HK-2 (cell line): Measurements from ENCODE around the gene FRMD5.
"Not testable (repeated sequence)": the region's sequence is repeated elsewhere in the genome, so short reads cannot be mapped to it uniquely, and the experiment has no call there.

ENCODE experiments used
- DNase-seq: peaks from one replicate; pipeline ENCODE4 v3.0.0-alpha.2; 2018; ENCODE audit not compliant: unreplicated experiment

The FRMD5 gene

DNA sequence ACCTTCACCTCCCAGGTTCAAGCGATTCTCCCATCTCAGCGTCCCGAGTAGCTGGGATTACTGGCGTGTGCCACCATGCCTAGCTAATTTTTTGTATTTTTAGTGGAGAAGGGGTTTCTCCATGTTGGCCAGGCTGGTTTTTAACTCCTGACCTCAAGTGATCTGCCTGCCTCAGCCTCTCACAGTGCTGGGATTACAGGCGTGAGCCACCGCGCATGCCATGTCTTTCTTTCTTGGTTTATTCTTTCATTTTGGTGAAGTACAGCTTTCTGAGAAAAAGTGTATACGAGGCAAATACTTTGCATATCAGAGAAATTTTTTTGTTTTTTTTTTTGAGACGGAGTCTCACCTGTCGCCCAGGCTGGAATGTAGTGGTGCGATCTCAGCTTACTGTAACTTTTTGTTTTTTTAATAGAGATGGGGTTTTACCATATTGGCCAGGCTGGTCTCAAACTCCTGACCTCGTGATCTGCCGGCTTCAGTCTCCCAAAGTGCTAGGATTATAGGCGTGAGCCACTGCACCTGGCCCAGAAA lies 363.5 kb downstream of the FRMD5 start:
- DNase-seq = not testable (repeated sequence)

DNA sequence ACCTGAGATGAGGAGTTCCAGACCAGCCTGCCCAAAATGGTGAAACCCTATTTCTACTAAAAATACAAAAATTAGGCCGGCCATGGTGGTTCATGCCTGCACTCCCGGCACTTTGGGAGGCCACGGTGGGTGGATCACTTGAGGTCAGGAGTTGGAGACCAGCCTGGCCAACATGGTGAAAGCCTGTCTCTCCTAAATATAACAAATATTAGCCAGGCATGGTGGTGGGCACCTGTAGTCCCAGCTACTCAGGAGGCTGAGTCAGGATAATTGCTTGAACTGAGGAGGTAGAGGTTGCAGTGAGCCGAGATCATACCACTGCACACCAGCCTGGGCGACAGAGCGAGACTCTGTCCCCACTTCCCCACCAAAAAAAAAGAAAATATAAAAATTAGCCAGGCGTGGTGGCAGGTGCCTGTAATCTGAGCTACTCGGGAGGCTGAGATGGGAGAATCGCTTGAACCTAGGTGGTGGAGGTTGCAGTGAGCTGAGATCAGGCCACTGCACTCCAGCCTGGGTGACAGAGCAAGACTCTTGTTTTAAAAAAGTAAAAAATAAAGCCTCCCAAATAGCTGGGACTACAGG lies 364.3 kb downstream of the FRMD5 start:
- DNase-seq = not testable (repeated sequence)

DNA sequence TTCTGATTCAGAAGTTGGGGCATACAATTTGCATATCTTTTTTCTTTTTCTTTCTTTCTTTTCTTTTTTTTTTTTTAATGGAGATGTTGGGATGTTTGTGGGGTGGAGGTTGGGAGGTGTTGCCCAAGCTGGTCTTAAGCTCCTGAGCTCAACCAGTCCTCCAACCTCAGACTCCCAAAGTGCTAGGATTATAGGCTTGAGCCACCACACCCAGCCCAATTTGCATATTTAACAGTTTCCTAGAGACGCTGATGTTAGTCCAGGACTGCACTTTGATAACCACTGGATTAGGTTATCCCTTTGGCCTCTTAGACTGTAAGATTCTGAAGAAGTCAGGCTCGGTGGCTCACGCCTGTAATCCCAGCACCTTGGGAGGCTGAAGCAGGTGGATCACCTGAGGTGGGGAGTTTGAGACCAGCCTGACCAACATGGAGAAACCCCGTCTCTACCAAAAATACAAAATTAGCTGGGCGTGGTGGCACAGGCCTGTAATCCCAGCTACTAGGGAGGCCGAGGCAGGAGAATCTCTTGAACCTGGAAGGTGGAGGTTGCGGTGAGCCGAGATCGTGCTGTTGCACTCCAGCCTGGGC lies 365.0 kb downstream of the FRMD5 start:
- not testable (repeated sequence) for DNase-seq

DNA sequence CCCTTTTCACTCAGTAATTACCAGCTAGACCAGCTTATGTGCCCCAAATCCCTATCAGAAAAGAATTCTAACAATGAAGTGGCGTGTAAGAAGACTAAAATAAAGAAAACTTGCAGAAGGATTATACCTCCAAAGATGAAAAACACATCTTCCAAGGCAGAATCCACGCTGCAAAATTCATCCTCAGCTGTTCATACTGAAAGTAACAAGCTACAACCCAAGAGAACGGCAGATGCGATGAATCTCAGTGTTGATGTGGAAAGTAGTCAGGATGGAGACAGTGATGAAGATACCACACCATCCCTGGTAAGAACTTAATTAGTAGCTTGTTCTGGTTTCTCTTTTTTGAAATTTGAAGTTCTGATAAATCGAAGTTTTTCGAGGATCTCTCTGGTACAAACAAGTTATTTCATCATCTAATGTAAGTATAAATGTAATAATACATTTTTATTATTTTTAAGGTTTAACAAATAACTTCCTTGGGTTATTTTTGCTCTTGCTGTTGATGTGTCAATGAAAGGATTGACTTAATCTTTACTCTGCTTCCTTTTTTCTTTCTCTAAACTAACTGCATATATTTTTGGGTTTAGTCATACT lies 366.9 kb downstream of the FRMD5 start:
- no peak for DNase-seq

DNA sequence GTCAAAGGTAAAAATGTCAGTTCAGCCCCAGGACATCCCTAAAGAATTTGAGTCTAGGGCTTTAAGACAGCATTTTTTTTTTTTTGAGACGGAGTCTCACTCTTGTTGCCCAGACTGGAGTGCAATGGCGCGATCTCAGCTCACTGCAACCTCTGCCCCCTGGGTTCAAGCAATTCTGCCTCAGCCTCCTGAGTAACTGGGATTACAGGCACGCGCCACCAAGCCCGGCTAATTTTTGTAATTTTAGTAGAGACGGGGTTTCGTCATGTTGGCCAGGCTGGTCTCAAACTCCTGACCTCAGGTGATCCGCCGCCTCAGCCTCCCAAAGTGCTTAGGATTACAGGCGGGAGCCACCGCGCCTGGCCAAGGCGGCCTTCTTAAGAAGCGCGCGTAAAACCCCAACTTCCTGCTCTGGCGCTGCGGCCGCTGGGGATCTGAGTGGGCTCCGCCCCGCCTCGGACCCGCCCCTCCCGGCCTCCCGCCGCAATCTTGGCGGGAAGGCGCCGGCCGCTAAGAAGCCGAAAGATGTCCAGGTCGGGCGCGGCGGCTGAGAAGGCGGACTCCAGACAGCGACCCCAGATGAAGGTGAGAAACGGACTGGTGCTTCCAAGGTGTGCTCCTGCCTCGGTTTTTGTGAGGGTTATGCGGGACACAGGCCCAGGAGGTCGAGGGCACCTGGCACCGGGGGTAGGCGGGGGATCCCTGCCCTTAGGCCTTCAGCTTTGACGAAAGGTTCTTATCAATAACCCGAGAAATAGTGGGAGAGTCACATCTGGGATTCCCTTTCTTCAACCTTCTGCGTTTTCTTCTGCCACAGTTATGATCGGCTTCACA lies 368.3 kb downstream of the FRMD5 start, which contains the start of gene WDR76:
TSS of gene WDR76 (plus strand) at position 495 of the 834 bp plus-strand sequence. CDS start at position 526, 31 bp downstream.
- DNase-seq = peak; percentile 78

DNA sequence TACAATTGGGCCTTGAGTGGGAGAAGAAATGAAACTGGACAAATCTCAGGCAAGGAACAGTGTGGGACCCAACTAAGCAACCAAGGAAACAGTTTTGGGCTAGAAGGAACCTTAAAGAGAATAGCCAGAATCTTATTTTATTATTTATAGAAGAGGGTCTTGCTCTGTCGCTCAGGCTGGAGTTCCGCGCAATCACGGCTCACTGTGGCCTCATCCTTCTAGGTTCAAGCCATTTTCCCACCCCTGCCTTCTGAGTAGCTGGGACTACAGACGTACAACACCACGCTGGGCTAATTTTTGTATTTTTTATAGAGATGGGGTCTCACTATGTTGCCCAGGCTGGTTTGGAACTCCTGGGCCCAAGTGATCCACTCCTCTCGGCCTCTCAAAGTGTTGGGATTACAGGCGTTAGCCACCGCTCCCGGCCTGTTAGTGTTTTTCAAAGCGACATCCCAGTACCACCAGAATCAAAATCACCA lies 369.0 kb downstream of the FRMD5 start:
- DNase-seq = no peak

DNA sequence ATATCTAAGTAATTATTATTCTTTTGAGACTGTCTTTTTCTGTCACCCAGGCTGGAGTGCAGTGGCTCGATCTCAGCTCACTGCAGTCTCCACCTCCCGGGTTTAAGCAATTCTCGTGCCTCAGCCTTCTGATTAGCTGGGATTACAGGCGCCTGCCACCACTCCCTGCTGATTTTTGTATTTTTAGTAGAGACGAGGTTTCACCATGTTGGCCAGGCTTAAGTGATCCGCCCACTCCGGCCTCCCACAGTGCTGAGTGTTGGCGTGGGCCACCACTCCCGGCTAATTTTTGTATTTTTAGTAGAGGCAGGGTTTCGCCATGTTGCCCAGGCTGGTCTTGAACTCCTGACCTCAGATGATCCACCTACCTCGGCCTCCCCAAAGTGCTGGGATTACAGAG lies 369.8 kb downstream of the FRMD5 start:
- DNase-seq = not testable (repeated sequence)

DNA sequence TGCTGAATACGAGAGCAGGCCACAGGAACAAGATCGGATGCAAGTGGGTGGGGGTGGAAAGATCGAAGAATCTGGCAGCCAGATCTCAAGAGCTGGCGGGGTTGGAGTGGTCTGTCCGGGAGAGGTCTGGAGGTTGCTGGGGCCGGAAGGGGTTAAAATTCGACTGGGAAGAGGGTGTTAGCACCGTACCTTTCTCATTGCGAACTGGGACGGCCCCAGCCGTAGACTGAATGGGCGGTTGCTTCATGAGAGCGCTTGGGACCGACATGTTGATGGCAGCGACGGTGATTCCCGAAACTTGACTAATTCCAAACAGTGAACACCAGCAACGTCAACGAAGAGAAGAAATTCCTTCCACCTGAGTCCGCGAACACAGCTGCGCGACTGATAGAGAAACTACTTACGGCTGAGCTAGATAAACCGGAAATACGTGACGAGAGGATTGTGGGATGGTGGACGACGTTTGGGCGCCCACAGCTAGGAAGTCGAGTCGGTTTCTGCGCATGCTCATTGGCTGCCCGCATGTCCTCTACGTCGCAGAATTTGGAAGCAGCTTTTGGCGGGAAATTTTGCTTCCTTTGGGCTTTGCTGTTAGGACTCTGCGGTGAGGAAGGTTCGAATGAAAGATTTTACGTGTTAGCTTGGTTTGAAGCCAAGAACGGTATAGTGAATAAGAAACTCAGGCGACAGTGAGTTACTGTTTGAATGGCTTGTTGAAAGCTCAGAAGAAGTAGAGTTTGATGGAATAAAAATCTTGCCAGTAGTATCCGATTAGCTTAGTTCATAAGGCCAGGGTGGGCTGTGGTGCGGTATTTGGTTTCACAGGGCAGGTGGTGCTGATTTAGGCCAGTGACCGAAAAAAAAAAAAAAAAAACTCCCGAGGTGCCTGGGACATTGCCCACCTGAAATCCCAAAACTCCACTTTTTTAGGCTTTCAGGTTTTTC lies 370.5 kb downstream of the FRMD5 start, which contains the start of gene MFAP1:
TSS of gene MFAP1 (minus strand) at position 389 of the 945 bp plus-strand sequence. CDS start at position 268, 121 bp downstream.
- DNase-seq = peak; percentile 87

DNA sequence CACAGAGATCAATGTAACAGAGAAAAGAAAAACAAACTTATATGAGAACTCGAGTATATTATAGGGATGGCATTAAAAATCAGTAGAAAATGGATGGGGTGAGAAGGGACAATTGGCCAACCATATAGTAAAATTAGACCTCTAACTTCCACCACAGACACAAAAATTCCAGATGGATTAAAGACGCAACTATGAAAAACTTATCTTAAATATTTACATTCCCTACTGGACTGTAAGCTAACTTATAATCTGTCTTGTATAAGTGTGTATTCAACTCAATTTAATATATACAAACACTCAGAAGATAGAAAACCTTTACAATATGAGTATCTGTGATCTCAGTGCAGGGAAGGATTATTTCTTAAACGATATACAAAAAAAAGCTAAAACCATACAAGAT lies 373.6 kb downstream of the FRMD5 start:
- no peak for DNase-seq
